Stimulated activated CD8-positive, alpha-beta memory T cell treated with anti-CD3 and anti-CD28 coated beads, Interleukin-7, amount 100 ng/mL, for 48 hours (primary cell): Measurements from ENCODE around the gene THADA.

Source experiments
- DNase-seq, 2 donors: peaks; one replicate each; pipeline ENCODE4 v3.0.0-alpha.2; 2020; ENCODE audit warnings: low read depth in 1 of 2; ENCODE audit errors: extremely low read depth in 1 of 2

The THADA gene

DNA sequence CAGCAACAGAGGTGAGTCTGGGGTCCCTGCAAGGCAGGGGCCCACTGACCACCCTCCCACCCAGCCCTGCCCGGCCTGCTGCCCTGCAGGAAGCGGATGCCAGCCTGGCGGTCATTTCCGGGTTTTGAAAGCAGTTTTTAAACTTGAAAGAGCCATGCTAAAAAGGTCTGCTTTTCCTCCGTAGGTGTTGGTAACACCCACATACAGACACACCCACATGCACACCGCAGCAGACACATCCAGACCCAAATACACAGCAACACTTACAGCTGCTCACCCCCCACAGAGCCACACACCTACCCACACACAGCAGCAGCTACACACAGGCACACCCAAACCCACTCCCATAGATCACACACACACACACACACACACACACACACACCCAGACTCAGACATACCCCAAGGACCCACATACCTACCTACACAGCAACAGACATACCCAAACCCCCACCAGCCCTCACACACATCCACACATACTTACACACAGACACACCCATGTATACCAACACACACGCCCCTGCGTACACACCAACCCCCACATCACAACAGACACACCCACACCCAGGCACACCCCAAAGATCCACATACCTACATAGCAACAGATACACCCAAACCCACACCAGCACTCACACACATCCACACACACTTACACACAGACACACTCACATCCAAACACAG, 377.0 kb downstream of the THADA start:
- DNase-seq, result peak in 1 of 2 donors; percentile 43

DNA sequence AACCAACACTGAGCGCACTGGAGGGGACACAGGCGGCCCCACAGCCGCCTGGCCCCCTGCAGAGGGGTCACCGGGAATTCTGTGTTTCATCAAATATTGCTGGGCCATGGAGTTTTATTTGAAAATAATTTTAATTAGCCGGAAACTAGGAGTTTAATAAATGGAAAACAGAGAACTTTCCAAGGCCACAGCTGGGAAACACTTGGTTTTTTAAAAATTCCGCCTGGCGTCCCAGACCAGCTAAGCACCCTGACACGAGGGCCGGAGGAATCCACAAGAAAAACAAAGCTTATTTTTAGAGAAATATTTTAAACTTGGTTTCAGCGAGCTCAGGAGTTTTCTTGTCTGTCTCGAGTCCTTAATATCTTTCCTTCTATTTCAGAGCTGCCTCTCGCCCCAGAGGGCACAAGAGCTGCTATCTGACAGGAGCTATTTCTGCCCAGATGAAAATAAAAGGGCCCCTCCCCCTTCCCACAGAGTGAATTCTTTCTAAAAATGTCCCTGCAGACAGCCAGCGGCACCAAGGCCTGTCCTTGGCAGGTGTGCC, 377.6 kb downstream of the THADA start:
- DNase-seq, result no peak

DNA sequence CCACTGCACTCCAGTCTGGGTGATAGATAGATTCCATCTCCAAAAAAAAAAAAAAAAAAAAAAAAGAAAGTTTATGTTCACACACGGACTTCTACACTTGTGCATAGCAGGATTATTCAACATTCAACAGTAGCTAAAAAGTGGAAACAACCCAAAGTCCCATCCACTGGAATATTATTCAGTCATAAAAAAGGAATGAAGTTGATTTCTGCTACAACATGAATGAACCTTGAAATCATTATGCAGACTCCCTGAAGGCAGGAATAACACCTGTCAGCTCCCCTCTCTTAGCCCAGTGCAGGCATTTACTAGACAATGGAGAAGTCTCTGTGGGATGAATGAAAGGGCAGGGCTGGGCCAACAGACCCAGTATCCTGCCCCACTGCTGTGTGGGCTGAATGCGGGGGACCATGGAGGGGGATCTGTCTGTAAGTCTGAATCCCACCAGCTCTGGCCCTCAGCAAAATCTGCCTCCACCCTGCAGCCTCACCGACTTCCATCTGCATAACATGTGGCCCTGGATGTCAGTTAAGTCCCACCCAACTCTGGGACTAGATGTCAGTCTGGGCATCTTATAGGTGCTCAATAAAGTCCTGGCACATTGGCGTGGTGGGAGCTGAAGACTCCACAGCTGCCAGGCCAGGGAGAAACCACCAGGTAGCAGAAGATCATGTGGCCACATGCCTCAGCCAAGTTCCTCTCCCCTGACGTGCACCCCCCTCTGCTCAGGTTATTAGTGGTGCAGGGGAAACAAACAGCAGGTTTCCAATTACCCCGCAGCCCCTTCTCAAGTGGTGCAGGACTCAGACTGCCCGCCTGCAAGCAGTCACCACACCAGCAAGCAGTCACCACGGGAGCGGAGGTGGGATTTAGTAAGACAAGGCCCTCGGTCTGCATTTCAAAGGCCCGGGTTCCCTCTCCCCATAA, 378.3 kb downstream of the THADA start:
- no peak for DNase-seq

DNA sequence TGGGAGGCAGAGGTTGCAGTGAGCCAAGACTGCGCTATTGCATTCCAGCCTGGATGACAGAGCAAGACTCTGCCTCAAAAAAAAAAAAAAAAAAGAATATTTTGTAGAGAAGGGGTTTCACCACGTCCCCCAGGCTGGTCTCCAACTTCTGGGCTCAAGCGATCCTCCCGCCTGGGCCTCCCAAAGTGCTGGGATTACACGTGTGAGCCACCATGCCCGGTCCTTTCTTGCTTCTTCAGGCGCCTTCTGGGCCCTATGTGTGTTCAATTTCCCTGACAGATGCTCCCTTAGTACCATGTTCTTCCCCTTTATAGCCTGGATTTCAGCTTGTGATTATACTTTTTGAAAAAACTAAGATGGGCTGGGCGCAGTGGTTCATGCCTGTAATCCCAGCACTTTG, 379.2 kb downstream of the THADA start:
- DNase-seq, result no peak

DNA sequence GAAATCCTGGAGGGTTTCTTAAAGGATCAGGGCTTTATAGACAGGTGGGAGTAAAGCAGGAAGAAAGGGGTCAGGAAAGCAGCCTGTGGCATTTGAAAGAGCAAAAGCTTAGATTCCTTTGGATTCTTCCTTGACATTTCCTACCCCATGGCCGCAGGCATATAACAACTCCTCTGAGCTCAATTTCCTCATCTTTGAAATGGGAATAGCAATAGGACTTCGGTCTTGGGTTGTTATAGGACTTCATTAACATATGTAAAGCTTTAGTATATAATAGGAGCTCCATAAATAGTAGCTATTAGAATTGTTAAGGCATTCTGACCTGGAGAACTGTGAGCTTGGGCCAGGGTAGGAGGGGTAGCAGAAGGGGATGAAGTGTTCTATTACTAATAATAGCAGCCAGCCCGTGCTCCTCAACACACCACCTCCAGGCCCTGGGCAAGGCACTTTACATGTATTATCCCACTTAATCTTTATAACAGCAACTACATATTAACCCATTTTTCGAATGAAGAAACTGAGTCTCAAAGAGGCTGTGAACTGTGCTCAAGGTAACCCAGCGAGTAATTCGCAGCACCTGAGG, 380.1 kb downstream of the THADA start:
- DNase-seq, result no peak

DNA sequence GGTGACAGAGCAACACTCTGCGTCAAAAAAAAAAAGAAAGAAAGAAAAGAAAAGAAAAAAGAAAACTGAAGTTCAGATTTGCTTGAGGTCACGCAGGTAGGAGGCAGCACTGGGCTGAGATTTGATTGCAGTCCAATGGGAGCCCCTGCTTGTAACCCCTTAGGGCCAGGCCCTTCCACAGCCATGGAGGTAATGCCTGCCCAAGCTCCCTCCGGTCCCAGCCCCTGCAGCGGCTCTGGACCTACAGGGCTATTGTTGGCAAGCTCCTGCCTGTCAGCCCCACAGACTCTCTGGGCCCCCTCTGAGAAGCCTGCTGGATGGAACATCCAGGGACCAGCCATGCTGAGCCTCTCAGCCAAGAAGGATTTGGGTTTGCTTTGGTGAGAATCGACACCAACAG, 381.6 kb downstream of the THADA start:
- no peak for DNase-seq

DNA sequence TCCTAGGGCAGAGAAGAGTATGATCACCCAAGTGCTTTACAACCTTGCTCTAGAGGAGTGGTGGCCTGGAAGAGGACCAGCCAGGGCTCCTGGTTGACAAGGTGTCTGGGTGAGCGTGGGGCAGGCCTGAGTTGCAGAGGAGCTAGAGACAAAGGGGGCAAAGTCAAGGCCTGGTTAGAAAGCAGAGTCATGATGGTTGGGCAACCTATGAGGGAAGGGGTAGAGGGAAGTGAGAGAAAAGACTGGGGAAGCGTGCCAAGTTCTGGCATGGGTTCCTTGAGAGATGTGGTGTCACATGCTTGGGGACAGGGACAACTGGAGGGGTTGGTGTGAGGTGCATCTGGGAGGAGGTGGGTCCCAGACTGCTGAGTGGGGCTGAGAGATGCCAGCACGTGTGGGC, 382.9 kb downstream of the THADA start:
- no peak for DNase-seq

DNA sequence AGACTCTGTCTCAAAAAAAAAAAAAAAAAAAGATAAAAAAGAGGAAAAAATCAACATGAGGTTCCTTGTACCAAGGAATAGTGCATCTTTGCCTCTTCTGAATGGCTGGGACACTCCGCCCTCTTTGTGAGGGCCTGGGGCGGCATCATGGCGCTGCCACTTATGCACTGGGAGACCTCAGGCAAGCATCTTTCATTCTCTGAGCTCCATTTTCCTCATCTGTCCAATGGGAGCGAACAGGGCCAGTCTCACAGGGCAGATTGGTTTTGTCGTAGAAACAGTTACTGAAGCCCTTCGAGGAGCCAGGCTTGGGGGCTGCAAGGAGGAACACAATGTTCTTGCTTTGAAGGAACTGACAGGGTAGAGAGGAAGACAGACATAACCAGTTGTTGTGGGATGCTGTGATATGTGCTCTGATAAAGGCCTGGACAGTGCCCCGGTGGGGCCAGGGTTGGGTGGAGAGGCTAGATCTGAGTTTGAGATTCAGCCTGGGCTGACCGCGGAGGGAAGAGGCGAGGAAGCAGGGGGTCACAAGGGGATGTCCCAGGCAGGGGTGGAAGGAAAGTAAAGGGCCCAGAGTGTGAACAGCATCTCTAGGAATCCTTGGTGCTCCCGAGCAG, 383.5 kb downstream of the THADA start:
- DNase-seq, result no peak

DNA sequence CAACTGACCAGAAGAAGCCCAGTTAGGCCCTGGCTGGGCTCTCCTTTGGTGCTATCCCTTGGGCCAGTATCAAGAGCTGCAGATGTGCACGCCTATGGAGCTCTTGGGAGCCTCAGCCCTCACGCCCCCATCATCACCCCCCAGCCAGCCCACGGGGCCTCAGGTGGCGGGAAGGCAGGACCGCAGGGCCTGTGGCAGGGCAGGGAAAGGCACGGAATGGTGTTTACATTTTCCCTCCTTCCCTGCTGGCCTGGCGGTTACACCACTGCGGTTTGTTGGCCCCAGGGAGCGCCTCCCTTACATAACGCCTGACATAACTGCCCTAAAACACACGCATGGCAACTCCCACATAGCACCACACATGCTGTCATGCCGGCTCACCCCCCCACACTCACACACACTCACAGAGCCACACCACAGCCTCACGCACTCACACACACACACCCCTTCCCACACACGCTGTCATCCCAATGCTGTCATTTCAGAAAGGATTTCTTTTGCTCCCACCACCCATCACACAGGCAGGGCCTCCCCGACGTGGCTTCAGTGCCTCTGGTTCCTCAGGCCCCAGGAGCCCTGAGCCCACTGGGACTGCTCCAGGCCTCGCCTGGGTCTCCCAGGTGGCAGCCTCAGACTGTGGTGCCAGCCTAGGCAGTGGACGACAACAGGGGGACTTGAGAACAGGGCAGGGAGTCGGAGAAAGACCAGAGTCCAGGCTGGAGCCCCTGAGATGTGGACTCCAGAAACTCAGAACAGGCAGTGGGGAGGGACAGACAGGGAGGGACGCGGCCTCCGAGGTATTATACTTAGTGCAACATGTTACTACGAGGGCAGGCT, 385.2 kb downstream of the THADA start:
- no peak for DNase-seq

DNA sequence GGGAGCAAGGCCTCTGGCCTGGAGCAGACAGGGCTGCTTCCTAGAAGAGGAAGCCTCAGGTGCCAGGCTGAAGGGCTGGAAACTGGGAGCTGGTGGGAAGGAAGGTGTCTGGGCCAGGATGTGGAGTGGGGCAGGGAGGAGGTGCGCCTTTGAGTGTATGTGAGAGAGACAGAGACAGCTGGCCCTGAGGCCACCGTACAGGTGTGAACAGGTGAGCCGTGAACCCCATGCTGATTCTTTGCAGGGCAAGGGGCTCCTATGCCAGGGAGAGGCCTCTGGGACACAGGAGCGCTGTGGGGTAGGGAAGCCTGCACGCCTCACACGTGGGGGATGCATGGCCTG, 385.7 kb downstream of the THADA start:
- no peak for DNase-seq

DNA sequence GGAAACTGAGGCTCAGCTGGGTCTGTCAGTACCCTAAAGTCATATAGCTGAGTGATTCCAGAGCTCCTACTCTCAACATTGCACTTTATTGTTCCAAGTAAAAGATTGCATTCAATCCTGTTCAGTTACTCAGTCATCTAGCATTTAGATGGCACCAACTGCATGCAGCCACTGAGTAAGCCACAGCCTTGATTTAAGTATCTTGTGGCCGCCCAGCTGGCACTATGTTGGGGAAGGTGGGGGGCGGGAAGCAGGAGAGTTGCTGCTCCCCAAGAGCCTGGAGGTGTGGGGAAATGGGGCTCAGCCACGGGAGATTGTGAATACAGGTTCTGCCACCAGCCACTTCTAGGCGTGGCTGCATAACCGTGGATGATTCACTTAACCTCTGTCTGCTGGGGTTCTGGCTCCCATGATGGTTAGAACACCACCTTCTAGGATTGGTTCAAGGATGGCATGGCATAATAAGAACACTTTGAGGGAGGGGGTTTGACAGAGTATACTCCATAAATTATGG, 386.6 kb downstream of the THADA start:
- DNase-seq, result no peak

DNA sequence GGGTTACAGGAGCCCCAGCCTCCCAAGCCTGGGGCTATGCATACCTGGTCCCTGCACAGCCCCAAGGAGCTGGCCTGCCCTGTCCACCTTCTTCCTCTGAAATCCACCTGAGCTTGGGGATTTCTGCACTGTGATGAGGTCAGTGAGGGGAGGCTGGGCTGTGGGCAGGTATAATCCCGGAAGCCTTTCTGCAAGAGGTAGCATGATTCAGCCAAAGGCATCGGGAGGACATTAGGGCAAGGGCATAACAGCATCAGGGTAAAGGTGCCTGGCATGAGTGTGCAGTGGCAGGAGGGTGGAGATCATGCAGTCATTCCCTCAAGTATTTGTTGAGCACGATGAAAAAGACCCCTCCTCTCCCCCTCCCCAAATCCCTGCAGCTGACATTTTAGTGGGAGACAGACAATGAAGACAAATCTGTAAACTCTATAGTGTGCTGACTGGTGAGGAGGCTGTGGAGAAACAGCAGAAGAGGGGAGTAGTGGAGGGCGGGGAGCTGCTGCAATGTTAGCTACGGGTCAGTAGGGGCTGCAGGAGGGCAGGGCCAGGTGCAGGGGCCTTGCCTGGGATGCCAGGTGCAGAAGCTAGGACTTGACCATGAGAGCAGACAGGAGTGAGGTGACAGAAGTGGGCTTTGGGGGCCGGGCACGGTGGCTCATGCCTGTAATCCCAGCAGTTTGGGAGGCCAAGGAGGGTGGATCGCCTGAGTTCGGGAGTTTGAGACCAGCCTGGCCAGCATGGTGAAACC, 388.1 kb downstream of the THADA start:
- no peak for DNase-seq

DNA sequence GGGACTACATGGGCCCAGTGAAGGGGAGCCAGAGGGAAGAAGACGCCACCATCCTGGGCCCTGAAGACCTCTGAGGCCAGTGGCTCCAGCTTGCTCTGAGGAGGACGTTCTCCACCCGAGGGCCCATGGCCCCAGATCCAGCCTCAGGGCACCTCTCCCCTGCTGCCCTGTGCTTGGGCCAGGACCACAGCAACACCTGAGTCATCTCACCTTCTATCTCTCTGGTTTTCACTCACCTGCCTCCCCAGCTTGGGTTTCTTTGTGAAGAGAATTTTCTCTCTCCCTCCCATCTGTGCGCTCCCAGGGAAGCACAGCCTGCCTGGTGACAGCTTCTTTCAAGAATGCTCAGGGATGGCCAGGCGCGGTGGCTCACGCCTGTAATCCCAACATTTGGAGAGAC, 389.2 kb downstream of the THADA start:
- DNase-seq, result no peak

DNA sequence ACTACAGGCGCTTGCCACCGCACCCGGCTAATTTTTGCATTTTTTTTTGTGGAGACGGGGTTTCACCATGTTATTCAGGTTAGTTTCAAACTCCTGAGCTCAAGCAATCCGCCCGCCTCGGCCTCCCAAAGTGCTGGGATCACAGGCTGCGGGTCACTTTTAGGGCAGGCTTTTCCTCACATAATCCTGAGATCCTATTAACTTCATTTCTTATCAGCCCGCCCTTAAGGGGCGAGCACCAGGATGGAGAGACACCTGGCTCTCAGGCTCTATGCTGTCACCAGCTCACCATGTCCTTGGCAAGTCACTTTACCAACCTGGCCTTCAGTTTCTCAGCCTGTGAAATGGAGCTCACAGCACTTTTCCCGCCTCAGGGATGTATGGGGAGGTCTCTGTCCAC, 392.5 kb downstream of the THADA start:
- no peak for DNase-seq

DNA sequence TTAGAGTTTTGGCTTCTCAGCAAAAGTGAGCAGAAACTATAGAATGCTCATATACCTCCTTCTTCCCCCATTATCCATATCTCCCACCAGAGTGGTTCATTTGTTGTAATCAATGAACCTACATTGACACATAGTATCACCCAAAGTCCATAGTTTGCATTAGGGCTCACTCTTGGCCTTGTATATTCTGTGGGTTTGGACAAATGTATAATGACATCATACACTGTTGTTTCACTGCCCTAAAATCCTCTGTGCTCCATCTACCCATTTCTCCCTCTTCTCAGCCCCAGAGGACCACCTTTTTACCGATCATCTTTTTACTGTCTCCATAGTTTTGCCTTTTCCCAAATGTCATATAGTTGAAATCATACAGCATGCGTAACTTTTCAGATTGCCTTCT, 393.5 kb downstream of the THADA start:
- DNase-seq, result no peak

DNA sequence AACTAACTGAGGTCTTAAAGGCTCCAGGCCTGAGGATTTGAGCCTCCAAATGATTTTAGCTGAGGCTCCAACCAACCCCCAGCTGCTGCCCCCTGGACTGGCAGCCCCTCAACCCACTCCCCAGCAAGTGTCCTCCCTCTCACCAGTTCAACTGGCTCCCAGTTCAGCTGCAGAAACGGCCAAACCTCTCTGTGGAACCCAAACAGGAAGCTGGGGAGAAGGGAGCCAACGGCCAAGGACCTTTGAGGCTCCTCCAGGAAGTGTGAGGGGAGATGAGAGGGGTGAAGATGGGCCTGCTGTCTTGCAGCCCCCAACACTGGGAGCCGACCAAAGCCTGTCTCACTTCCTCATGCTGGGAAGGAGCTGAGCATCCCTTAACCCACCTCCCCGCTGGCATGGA, 394.3 kb downstream of the THADA start:
- no peak for DNase-seq

DNA sequence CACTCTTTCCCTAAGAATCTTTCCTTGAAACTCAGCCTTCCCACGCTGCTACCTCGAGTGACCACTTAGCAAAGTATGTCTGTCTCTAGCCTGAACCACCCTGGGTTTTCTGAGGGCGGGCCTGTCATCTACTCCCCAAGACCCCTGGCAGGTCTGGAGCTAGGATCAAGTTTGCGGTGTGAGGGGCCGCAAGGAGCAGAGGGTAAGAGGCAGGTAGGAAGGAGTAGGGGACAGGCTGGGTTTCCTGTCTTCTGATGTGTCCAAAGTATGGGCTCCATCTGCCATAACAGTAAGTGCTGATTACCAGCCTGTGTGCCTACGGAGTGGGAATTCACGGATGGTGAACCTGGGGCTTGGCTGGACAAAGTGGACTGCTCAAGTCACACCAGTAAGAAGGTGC, 394.8 kb downstream of the THADA start:
- no peak for DNase-seq

DNA sequence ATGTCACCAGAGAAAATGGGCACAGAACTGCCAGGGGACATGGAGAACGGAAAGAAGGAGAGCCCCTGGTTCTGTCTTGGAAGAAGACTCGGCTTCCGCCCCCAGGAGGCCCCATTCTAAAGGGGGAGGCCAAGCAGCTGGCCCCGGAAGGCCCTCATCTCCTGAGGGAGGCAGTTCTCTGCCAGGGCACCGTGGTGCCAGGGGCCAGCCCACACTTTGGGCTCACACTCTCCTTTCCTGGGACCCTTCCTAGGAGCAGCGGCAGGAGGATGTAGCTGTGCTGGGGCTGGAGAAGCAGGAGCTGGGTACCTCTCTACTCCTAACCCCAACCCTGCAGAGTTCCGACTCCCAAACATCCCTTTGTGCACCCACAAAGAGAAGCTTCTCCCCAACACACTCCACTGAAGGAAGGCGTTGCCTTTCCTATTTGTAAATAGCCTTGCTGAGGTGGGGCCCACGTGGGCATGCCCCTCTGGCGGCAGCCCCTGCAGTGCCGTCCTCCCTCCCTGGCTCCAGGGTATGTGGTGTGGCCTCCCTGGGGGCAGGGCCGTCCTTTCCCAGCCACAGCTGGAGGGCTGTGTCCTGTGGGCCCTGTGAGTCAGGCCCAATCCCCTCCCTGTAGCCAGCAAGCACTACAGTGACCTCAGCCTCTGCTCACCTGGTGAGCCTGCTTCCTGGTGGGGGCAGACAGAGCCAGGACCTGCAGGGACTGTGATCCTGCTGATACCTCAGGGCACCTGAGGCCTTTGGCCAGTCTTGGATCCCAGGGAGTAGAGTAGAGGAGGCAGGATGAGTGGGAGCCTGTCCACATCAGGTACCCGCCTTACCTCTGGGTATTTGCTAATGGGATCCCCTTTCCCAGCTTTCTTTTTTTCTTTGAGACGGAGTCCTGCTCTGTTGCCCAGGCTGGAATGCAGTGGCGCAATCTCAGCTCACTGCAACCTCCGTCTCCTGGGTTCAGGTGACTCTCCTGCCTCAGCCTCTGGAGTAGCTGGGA, 396.0 kb downstream of the THADA start:
- DNase-seq, result no peak
